ENCODE measurements around the gene NEK5.
"Not testable (repeated sequence)": the region's sequence is repeated elsewhere in the genome, so short reads cannot be mapped to it uniquely, and the experiment has no call there.

NEK5 gene

GRCh38 chr13:52085421-52085820 is 43.5 kb downstream of the NEK5 start:
- H3K4me3 ChIP-seq (ENCODE audit: control insufficient read depth, low read depth, low read length): no peak overlapping the region
- no peak for TF ChIP-seq CTCF (IDR thresholded peaks at IDR 0.05; ENCODE audit: control insufficient read depth, insufficient read depth, low read depth, low read length, missing control alignments)
- DNase-seq (ENCODE audit: low read depth): peak; percentile 59

- H3K4me3 ChIP-seq (ENCODE audit: control insufficient read depth, low read depth, low read length); DNase-seq (ENCODE audit: low read depth): not testable (repeated sequence)
Observed at GRCh38 chr13:52084981-52085380, 43.9 kb downstream of the NEK5 start.

- TF ChIP-seq CTCF (IDR thresholded peaks at IDR 0.05; ENCODE audit: control insufficient read depth, insufficient read depth, low read depth, low read length, missing control alignments): no peak
- no peak for DNase-seq (ENCODE audit: low read depth)
Observed at GRCh38 chr13:52082601-52083000, 46.3 kb downstream of the NEK5 start.

GRCh38 chr13:52079891-52080290 is 49.0 kb downstream of the NEK5 start:
- not testable (repeated sequence) for H3K4me3 ChIP-seq (ENCODE audit: control insufficient read depth, low read depth, low read length); DNase-seq (ENCODE audit: low read depth)

More at GRCh38 chr13:52082601-52083000, 46.3 kb downstream of the NEK5 start:
- H3K4me3 ChIP-seq (ENCODE audit: control insufficient read depth, low read depth, low read length): no peak overlapping the region

- DNase-seq (ENCODE audit: low read depth): peak; percentile 11
- H3K4me3 ChIP-seq (ENCODE audit: control insufficient read depth, low read depth, low read length): no peak overlapping the region
- peak; percentile 35 for TF ChIP-seq CTCF (IDR thresholded peaks at IDR 0.05; ENCODE audit: control insufficient read depth, insufficient read depth, low read depth, low read length, missing control alignments)
Observed at GRCh38 chr13:52070929-52071523, 57.8 kb downstream of the NEK5 start.

- DNase-seq (ENCODE audit: low read depth): no peak
Observed at GRCh38 chr13:52067237-52067636, 61.6 kb downstream of the NEK5 start.

GRCh38 chr13:52061587-52061986 is 67.3 kb downstream of the NEK5 start:
- no peak for DNase-seq (ENCODE audit: low read depth)
- no peak for TF ChIP-seq CTCF (IDR thresholded peaks at IDR 0.05; ENCODE audit: control insufficient read depth, insufficient read depth, low read depth, low read length, missing control alignments)
- H3K4me3 ChIP-seq (ENCODE audit: control insufficient read depth, low read depth, low read length): no peak overlapping the region

More at GRCh38 chr13:52067237-52067636, 61.6 kb downstream of the NEK5 start:
- no peak overlapping the region for H3K4me3 ChIP-seq (ENCODE audit: control insufficient read depth, low read depth, low read length)
- TF ChIP-seq CTCF (IDR thresholded peaks at IDR 0.05; ENCODE audit: control insufficient read depth, insufficient read depth, low read depth, low read length, missing control alignments): no peak

- not testable (repeated sequence) for DNase-seq (ENCODE audit: low read depth); H3K4me3 ChIP-seq (ENCODE audit: control insufficient read depth, low read depth, low read length)
Observed at GRCh38 chr13:52061064-52061463, 67.8 kb downstream of the NEK5 start.
